GM12872 (cell line): ENCODE data around the gene TAPT1.

Experiments
- TF ChIP-seq, protein P1 (sequence below): IDR thresholded peaks from 3 replicates; pipeline ENCODE4 v1.5.1; 2011; ENCODE audit warnings: low read depth, mild to moderate bottlenecking, low read length, moderate library complexity; ENCODE audit not compliant: insufficient read depth

The TAPT1 gene

DNA sequence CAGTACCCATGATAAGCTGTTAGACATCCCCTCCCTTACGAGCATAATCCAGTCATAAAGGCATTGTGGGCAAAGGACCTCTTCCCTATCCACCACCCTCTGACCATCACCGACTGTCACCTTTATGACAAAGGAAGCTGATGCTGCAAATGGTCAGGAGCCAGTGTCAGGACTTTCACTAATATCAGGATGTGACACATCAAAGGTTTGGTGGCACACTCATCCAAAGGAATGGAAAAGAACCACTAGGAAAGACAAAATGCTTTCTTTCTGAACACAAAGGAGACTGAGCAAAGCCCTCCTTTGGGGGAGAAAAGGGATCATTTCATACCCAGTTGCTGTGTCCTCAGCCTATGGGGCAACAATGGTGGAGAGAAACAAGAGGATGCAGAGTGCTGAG lies 75.6 kb downstream of the TAPT1 start:
- TF ChIP-seq, protein P1, sequence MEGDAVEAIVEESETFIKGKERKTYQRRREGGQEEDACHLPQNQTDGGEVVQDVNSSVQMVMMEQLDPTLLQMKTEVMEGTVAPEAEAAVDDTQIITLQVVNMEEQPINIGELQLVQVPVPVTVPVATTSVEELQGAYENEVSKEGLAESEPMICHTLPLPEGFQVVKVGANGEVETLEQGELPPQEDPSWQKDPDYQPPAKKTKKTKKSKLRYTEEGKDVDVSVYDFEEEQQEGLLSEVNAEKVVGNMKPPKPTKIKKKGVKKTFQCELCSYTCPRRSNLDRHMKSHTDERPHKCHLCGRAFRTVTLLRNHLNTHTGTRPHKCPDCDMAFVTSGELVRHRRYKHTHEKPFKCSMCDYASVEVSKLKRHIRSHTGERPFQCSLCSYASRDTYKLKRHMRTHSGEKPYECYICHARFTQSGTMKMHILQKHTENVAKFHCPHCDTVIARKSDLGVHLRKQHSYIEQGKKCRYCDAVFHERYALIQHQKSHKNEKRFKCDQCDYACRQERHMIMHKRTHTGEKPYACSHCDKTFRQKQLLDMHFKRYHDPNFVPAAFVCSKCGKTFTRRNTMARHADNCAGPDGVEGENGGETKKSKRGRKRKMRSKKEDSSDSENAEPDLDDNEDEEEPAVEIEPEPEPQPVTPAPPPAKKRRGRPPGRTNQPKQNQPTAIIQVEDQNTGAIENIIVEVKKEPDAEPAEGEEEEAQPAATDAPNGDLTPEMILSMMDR: no peak

DNA sequence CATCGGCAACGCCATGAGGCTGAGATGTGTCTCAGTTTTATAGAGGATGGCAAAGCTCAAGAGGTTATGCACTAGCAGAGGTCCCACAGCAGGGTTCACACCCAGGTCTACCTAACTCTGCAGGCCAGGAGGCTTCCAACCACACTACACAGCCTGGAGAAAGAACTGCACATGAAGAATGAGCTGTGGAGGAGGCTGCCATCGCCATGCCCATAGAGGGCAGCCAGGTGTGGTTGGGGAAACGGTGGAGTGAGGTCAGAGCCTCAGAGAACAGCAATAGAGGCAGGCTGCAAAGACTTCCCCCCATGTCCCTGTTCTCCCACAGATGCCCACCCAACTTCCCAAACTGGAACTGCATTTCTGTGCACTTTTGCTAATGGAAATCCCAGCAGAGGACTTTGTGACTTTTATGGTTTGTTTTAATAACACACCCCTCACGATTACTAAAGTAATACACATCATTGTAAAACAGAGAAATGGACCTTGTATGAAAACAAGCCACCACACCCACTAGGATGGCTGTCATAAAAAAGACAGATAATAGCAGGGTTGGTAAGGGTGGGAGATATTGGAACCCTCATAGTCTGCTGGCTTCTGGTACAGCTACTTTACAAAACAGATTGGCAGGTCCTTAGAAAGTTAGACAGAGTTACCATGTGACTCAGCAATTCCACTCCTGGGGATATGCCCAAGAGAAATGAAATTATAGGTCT lies 83.5 kb downstream of the TAPT1 start:
- TF ChIP-seq, protein P1: no peak

DNA sequence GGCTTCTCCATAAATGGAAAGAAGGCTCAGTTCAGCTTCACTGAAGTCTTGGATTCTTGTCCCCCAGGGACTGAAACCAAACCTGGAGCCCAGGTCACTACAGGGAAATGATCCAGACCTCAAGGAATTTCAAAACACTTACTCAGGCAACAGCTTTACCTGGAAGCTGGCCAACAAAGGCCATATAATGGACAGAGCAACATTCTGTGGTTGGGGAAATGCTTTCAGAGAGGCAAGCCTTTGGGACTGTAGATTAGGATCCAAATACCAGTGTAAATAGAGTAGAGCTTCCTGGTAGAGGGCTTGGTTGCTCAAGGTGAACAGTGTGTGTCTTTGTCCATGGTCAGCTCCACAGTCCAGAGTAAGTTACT lies 85.4 kb downstream of the TAPT1 start:
- TF ChIP-seq, protein P1: no peak

DNA sequence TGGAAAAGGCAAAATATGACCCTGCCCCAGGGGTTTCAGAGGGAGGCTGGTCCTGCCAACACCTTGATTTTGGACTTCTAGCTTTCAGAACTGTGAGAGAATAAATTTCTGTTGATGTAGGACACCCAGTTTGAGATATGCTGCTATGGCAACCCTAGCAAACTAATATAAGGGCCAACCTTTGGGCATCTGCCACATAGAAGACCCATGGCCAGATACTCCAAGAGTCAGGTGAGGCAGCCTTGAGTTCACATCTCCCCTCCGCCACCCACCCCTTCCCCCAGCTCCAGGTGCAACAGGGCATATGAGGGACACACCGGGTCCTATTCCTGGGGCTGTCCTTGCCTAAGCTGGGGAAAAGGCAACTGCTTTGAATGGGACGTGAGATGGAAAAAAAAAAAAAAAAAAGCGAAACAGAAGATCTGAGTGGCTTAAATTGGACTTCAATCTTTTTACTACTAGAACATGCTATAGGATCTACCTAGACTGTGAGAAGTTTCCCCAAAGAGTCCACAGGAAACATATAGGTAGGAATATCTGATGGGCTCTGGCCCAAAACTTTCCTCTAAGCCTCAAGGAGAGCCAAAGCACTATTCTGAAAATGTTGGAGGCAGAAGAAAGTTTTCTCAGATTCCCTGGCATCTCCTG lies 85.9 kb downstream of the TAPT1 start:
- TF ChIP-seq, protein P1: no peak

DNA sequence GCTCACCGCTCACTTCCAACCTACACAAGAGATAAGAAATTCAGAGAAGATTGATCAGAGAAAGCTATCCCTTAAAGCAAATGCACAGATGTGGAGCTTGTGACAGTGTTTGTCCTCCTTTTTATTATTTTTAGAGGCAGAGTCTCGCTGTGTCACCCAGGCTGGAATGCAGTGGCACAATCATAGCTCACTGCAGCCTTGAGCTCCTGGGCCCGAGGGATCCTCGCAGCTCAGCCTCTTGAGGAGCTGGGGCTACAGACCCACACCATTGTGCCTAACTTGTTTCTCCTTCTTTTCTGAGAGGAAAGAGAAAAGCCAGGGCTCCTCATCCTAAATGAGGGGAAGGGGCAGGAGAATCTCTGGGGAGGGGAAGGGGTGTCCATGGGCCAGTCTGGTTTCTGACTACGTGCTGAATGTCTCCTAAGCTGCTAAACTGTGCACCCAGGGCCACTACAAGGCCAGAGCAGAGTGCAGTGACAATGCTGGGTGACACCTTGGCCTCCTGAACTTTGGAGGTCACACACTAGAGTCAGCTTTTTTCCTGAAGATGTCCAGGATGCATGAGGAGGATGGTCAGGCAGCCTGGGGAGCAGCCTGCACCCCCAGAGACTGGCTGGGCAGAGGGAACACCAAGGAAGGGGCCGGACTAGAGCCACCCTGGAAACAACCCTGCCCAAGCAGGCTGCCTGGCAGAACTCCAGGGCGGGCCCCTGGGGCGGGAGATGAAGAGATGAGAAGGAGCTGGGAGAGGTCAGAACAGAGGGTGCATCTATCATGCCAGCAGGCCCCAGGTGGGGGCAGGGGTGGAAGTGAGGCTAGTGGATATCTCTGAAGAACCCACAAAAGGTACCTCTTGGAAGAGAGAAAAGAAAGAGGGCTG lies 87.0 kb downstream of the TAPT1 start:
- TF ChIP-seq, protein P1: no peak

DNA sequence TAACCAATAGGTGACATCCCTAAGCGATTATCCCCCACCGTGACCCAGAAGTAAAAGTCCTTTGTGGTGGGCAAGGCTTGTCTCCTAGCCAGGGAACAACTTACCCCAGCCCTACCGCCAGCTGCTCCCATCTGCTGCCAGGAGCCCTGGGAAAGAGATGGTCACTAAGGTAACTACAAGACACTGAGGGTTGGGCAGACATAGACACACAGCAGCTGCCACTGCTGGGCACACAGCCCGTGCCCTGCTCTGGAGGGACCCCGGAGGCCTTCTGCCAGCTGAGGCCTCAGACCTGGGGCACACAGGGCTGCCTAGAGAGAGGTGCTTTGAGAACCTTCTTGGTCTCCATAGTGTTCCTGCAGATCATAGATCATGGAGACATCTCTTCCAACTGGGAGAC lies 89.4 kb downstream of the TAPT1 start:
- TF ChIP-seq, protein P1: no peak

DNA sequence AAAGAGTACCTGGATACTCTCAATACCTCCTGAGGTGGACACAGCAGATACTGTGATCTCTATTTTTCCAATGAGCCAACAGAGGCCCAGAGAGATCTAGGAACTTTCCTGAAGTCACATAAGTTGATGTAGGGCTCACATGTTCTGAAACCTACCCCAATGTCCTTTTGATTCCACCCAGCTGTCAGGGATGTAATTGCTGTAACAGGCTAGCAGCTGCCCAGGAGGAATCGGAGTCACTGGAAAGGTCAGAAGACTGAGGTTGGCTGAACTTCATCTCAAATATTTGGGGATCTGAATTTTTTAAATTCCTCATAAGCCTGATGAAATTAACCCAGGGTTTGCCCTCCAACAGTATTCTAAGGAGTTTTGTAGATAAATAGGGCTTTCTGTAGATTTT lies 90.0 kb downstream of the TAPT1 start:
- TF ChIP-seq, protein P1: no peak
